Liver (tissue), 9 donors: ENCODE measurements around the gene C1orf216. TPM values are rescaled to one million over a fixed set of nuclear protein-coding genes. Genes with fewer than 3 reads are reported as not detected.

Experiments used
- DNase-seq: peaks from one replicate; pipeline ENCODE4 v3.0.0-alpha.2; 2017; ENCODE audit warnings: low spot score
- H3K27ac ChIP-seq, 2 donors: one replicate each; pipeline ENCODE4 v1.7.0; 2013; ENCODE audit warnings: inconsistent platforms in 2 of 2, low read length in 2 of 2, control low read depth in 1 of 2, low read depth in 1 of 2, mild to moderate bottlenecking in 1 of 2
- H3K27me3 ChIP-seq, 4 donors: one replicate each; pipeline versions ENCODE4 v1.6.1 to v1.7.0; 2013; ENCODE audit warnings: low read length in 3 of 4, inconsistent platforms in 1 of 4, mild to moderate bottlenecking in 1 of 4, moderate library complexity in 1 of 4; ENCODE audit not compliant: control insufficient read depth in 4 of 4, insufficient read depth in 4 of 4
- H3K36me3 ChIP-seq, 4 donors: one replicate each; pipeline versions ENCODE4 v1.6.1 to v1.7.0; 2013; ENCODE audit warnings: low read length in 3 of 4, mild to moderate bottlenecking in 3 of 4, low read depth in 1 of 4, moderate library complexity in 1 of 4; ENCODE audit not compliant: control insufficient read depth in 4 of 4, insufficient read depth in 3 of 4
- H3K4me1 ChIP-seq, 4 donors: one replicate each; pipeline versions ENCODE4 v1.6.1 to v1.7.0; 2013; ENCODE audit warnings: low read length in 3 of 4, mild to moderate bottlenecking in 3 of 4, moderate library complexity in 1 of 4; ENCODE audit not compliant: control insufficient read depth in 4 of 4, insufficient read depth in 4 of 4
- H3K4me3 ChIP-seq, 3 donors: one replicate each; pipeline versions ENCODE4 v1.6.1 to v1.7.0; 2013; ENCODE audit warnings: low read length in 3 of 3, control low read depth in 1 of 3, low read depth in 1 of 3, mild to moderate bottlenecking in 1 of 3
- H3K9ac ChIP-seq, 2 donors: one replicate each; pipeline ENCODE4 v1.7.0; 2013; ENCODE audit warnings: low read length in 2 of 2, mild to moderate bottlenecking in 2 of 2, moderate library complexity in 2 of 2, control low read depth in 1 of 2, low read depth in 1 of 2
- H3K9me3 ChIP-seq, 4 donors: one replicate each; pipeline versions ENCODE4 v1.6.1 to v1.7.0; 2013; ENCODE audit warnings: low read length in 3 of 4; ENCODE audit not compliant: control insufficient read depth in 4 of 4
- ATF3 ChIP-seq: IDR thresholded peaks from 2 replicates; pipeline ENCODE4 v1.6.1; 2016; ENCODE audit warnings: antibody characterized with exemption
- CTCF ChIP-seq: fragments of 150-350 bp; IDR thresholded peaks from 2 replicates; pipeline ENCODE4 v1.5.1; 2017; ENCODE audit warnings: improper control_type of control experiment, low read depth, low read length; ENCODE audit not compliant: missing input control
- EGR1 ChIP-seq, 2 donors: IDR thresholded peaks; 2 replicates each; pipeline ENCODE4 v1.6.1; 2016 to 2018; ENCODE audit warnings: antibody characterized with exemption in 2 of 2, low read depth in 2 of 2
- FOXA2 ChIP-seq: IDR thresholded peaks from 2 replicates; pipeline ENCODE4 v1.6.1; 2016; ENCODE audit warnings: antibody characterized with exemption
- GABPA ChIP-seq, 2 donors: IDR thresholded peaks in 1 of 2; conservative IDR thresholded peaks in 1 of 2; 2 replicates each; pipeline ENCODE4 v1.6.1; 2016; ENCODE audit warnings: antibody characterized with exemption in 2 of 2, mild to moderate bottlenecking in 1 of 2, moderate library complexity in 1 of 2
- HNF4A ChIP-seq, 2 donors: conservative IDR thresholded peaks; 2 replicates each; pipeline ENCODE4 v1.6.1; 2016; ENCODE audit warnings: antibody characterized with exemption in 2 of 2, mild to moderate bottlenecking in 2 of 2
- HNF4G ChIP-seq: IDR thresholded peaks from 2 replicates; pipeline ENCODE4 v1.6.1; 2016; ENCODE audit warnings: antibody characterized with exemption
- JUND ChIP-seq, 2 donors: IDR thresholded peaks; 2 replicates each; pipeline ENCODE4 v1.6.1; 2016; ENCODE audit warnings: antibody characterized with exemption in 2 of 2
- MAX ChIP-seq: IDR thresholded peaks from 2 replicates; pipeline ENCODE4 v1.6.1; 2016; ENCODE audit warnings: antibody characterized with exemption
- NR2F2 ChIP-seq: IDR thresholded peaks from 2 replicates; pipeline ENCODE4 v1.6.1; 2016; ENCODE audit warnings: antibody characterized with exemption
- RAD21 ChIP-seq, 2 donors: IDR thresholded peaks; 2 replicates each; pipeline ENCODE4 v1.6.1; 2016; ENCODE audit warnings: antibody characterized with exemption in 2 of 2, mild to moderate bottlenecking in 2 of 2
- REST ChIP-seq: IDR thresholded peaks from 2 replicates; pipeline ENCODE4 v1.6.1; 2016; ENCODE audit warnings: antibody characterized with exemption, mild to moderate bottlenecking
- RXRA ChIP-seq, 2 donors: IDR thresholded peaks; 2 replicates each; pipeline ENCODE4 v1.6.1; 2017 to 2018; ENCODE audit warnings: antibody characterized with exemption in 2 of 2, mild to moderate bottlenecking in 1 of 2
- TAF1 ChIP-seq: conservative IDR thresholded peaks from 2 replicates; pipeline ENCODE4 v1.6.1; 2016; ENCODE audit warnings: antibody characterized with exemption, mild to moderate bottlenecking
- YY1 ChIP-seq: IDR thresholded peaks from 2 replicates; pipeline ENCODE4 v1.6.1; 2016; ENCODE audit warnings: antibody characterized with exemption, mild to moderate bottlenecking
- WGBS: extraction: QIAGEN DNeasy Blood & Tissue Kit; methylation state at CpG from one replicate; pipeline ENCODE4 v1.1.7; 2013; 5-methylcytosine and 5-hydroxymethylcytosine counted together
- polyA plus RNA-seq, 2 donors: library from polyadenylated mRNA; stranded (reverse) in 1 of 2; unstranded in 1 of 2; fragments of 200-250 nt in 1 of 2; fragments of >200 nt in 1 of 2; fragmentation: Nextera tagmentation in 1 of 2; extraction: Ambion mirVana in 1 of 2; gene quantifications; one replicate each; pipeline versions ENCODE4 v1.2.1 to v1.2.3, GENCODE V29; 2013 to 2015
- total RNA-seq, 2 donors: library from RNA; depleted of rRNA; stranded (reverse); fragments of >200 nt; gene quantifications; one replicate each; pipeline ENCODE4 v1.2.3, GENCODE V29; 2014
- donor health status: healthy.
- donor health status: healthy.
- donor health status: healthy.
- donor health status: healthy.
- donor health status: healthy.

The C1orf216 gene
- total and polyA plus RNA-seq, 4 donors: 1.2 to 3.4 (median 3.0) TPM

GRCh38 chr1:35737120-35737519, 18.4 kb upstream of the C1orf216 start:
- 95% methylated on average over 1 of the region's 1 CpG for WGBS

More at GRCh38 chr1:35737120-35737519, 18.4 kb upstream of the C1orf216 start:
- DNase-seq: no peak
- no peak for TF ChIP-seq NR2F2
- TF ChIP-seq REST: no peak
- TF ChIP-seq JUND (IDR thresholded peaks at IDR 0.05): no peak
- TF ChIP-seq MAX: no peak
- TF ChIP-seq YY1: no peak
- no peak for TF ChIP-seq ATF3
- no peak for TF ChIP-seq CTCF
- TF ChIP-seq EGR1 (IDR thresholded peaks at IDR 0.05; ENCODE audit: low read depth in 2 of 2): no peak
- TF ChIP-seq RXRA (IDR thresholded peaks at IDR 0.05): no peak
- no peak for TF ChIP-seq FOXA2
- no peak for TF ChIP-seq HNF4G
- no peak for TF ChIP-seq TAF1
- TF ChIP-seq HNF4A (conservative IDR thresholded peaks at IDR 0.05): no peak
- no peak for TF ChIP-seq GABPA (IDR thresholded peaks at IDR 0.05 in 1 of 2, conservative IDR thresholded peaks at IDR 0.05 in 1 of 2)
- TF ChIP-seq RAD21 (IDR thresholded peaks at IDR 0.05): no peak
- Histone ChIP-seq H3K36me3 (no peaks in the 10 kb centered on the region), H3K9ac (no peak overlapping the region), H3K9me3 (no peaks in the 10 kb centered on the region), H3K4me3 (no peak overlapping the region), H3K27me3 (no peaks in the 10 kb centered on the region), H3K27ac (no peak overlapping the region), H3K4me1 (no peaks in the 10 kb centered on the region)
